ENCODE results near the gene AP2A1.

Gene AP2A1

GRCh38 chr19:49840736-49841249 is 74.0 kb downstream of the AP2A1 start:
- DNase-seq, result no peak

GRCh38 chr19:49843265-49843664 is 76.5 kb downstream of the AP2A1 start:
- no peak for DNase-seq

- DNase-seq, result no peak
Observed at GRCh38 chr19:49844138-49845095, 77.6 kb downstream of the AP2A1 start.

GRCh38 chr19:49845414-49845813 is 78.6 kb downstream of the AP2A1 start:
- no peak for DNase-seq

- no peak for DNase-seq
Observed at GRCh38 chr19:49846408-49846807, 79.6 kb downstream of the AP2A1 start.

- DNase-seq, result no peak
Observed at GRCh38 chr19:49847731-49848696, 81.2 kb downstream of the AP2A1 start.

- no peak for DNase-seq
Observed at GRCh38 chr19:49848938-49849337, 82.1 kb downstream of the AP2A1 start.

GRCh38 chr19:49849433-49850220 is 82.8 kb downstream of the AP2A1 start:
- DNase-seq, result no peak

GRCh38 chr19:49850221-49850486 is 83.4 kb downstream of the AP2A1 start:
- DNase-seq, result no peak

- DNase-seq, result peak; percentile 90
Observed at GRCh38 chr19:49850487-49851342, 83.9 kb downstream of the AP2A1 start, which contains the start of gene PTOV1. Gene PTOV1, plus strand, starts transcription at chr19:49851159.

- DNase-seq, result peak; percentile 49
Observed at GRCh38 chr19:49851456-49852259, 84.9 kb downstream of the AP2A1 start.

GRCh38 chr19:49852631-49853126 is 85.9 kb downstream of the AP2A1 start:
- DNase-seq, result no peak

GRCh38 chr19:49853852-49854377 is 87.1 kb downstream of the AP2A1 start:
- no peak for DNase-seq

- DNase-seq, result no peak
Observed at GRCh38 chr19:49854378-49855263, 87.8 kb downstream of the AP2A1 start.

- DNase-seq, result no peak
Observed at GRCh38 chr19:49855277-49855675, 88.5 kb downstream of the AP2A1 start.

GRCh38 chr19:49855676-49856573 is 89.1 kb downstream of the AP2A1 start:
- DNase-seq, result no peak

- no peak for DNase-seq
Observed at GRCh38 chr19:49856574-49857021, 89.8 kb downstream of the AP2A1 start.
